GM19035 (cell line): ENCODE data around the gene PGAP3.
"Not testable (repeated sequence)": the region's sequence is repeated elsewhere in the genome, so short reads cannot be mapped to it uniquely, and the experiment has no call there.

Experiments used
- ATAC-seq: cut with Tn5 transposase; IDR thresholded peaks from one replicate; pipeline ENCODE4 v1.9.1; 2021; ENCODE audit not compliant: unreplicated experiment

The PGAP3 gene

DNA sequence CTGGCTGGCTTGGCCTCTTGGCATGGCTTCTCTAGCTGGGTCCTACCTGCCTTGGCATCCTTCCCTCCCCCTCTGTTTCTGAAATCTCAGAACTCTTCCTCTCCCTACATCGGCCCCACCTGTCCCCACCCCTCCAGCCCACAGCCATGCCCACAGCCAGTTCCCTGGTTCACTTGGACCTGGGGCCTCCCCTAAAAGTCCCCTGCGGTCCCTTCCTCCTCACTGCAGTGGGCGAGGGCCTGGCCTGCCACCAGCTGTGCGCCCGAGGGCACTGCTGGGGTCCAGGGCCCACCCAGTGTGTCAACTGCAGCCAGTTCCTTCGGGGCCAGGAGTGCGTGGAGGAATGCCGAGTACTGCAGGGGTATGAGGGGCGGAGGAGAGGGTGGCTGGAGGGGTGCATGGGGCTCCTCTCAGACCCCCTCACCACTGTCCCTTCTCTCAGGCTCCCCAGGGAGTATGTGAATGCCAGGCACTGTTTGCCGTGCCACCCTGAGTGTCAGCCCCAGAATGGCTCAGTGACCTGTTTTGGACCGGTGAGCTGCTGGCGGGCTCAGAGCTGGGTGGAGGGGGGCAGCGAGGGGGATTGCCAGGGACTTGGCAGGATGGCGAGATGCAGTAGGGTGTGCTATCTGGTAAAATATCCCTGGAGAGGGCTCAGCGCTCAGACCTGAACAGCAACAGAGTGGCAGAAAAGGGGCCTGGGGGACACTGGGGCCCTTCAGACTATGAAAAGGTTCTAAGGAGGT is 28.4 kb upstream of the PGAP3 start:
- ATAC-seq, result no peak

- no peak for ATAC-seq
Observed at GRCh38 chr17:39715375-39716072, 27.7 kb upstream of the PGAP3 start.

DNA sequence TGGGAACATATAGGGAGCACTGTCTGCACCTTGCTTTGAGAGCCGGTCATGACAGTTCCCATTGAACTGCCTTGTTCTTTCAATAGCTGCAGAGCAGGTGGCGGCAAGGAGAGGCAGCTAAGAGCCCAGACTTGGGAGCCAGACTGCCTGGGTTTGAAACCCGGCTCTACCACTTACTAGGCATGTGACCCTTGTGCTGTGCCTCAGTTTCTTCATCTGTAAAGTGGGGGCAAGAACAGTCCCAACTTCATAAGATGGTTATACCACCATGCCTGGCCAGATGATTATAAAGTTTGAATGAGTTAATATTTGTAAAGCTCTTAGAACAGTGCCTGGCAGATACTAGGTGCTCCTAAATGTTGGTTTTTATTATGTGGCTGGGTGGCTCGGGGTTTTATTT is 26.4 kb upstream of the PGAP3 start:
- ATAC-seq, result no peak

DNA sequence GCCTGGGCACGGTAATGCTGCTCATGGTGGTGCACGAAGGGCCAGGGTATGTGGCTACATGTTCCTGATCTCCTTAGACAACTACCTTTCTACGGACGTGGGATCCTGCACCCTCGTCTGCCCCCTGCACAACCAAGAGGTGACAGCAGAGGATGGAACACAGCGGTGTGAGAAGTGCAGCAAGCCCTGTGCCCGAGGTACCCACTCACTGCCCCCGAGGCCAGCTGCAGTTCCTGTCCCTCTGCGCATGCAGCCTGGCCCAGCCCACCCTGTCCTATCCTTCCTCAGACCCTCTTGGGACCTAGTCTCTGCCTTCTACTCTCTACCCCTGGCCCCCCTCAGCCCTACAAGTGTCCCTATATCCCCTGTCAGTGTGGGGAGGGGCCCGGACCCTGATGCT is 24.0 kb upstream of the PGAP3 start:
- ATAC-seq, result no peak

GRCh38 chr17:39711071-39711470 is 23.2 kb upstream of the PGAP3 start:
- ATAC-seq, result not testable (repeated sequence)

GRCh38 chr17:39709998-39710964 is 22.4 kb upstream of the PGAP3 start:
- ATAC-seq, result no peak

DNA sequence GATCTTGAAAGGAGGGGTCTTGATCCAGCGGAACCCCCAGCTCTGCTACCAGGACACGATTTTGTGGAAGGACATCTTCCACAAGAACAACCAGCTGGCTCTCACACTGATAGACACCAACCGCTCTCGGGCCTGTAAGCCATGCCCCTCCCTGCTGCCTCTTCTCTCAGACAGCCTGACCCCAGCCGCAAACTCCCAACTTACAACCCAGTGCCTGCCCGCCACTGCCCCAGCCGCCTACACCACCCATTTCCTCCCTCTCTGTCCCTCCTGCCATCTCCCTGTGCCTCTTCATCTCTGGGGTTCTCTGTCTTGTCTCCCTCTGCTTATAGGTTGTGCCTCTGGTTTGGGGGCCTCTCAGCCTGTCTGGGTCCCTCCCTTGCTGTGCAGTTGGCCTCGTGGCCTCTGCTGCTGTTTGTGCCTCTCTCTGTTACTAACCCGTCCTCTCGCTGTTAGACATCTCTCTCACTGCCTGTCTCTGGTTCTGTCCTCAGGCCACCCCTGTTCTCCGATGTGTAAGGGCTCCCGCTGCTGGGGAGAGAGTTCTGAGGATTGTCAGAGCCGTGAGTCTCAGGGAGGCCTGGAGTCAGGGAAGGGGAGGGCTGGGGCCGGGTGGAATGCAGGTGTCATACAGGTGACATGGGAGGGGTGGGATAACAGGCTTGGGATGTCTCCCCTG is 21.6 kb upstream of the PGAP3 start:
- ATAC-seq, result no peak

DNA sequence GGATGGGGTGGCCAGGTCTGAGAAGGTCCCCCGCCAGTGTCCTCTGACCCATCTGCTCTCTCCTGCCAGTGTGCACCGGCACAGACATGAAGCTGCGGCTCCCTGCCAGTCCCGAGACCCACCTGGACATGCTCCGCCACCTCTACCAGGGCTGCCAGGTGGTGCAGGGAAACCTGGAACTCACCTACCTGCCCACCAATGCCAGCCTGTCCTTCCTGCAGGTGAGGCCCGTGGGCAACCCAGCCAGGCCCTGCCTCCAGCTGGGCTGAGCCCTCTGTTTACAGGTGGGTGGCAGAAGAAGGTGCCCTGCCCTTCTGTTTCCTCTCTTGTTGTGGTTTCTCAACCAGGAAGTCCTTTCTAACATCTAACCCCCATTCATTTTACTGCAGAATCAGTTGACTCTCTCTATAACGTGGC is 19.1 kb upstream of the PGAP3 start:
- ATAC-seq, result no peak

GRCh38 chr17:39706383-39706782 is 18.5 kb upstream of the PGAP3 start:
- no peak for ATAC-seq

DNA sequence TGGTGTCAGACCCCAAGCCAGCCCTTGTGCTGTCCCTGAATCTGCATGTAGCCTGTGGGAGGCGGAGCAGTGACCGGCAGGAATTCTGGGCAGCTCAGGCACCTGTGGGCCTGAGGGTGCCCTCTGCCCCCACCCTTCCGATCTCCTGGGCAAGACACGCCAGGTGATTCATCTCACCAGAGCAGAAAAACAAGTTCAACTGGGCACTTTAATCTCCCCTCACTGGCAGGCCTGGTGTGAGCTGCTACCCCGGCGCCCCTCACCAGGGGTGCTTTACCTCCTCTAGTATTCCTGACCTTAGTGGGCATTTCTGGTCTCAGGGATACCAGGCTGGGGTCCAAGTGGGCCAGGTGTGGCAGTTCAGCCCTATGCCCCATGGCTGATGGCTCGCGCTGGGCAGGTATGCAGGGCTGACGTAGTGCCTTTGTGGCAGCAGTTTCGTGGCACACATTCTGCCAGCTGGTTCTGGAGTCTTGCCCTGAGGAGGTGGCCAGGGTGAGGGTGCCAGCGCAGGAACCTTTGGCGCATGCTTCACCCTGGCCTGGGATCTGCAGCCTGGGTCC is 18.0 kb upstream of the PGAP3 start:
- no peak for ATAC-seq

DNA sequence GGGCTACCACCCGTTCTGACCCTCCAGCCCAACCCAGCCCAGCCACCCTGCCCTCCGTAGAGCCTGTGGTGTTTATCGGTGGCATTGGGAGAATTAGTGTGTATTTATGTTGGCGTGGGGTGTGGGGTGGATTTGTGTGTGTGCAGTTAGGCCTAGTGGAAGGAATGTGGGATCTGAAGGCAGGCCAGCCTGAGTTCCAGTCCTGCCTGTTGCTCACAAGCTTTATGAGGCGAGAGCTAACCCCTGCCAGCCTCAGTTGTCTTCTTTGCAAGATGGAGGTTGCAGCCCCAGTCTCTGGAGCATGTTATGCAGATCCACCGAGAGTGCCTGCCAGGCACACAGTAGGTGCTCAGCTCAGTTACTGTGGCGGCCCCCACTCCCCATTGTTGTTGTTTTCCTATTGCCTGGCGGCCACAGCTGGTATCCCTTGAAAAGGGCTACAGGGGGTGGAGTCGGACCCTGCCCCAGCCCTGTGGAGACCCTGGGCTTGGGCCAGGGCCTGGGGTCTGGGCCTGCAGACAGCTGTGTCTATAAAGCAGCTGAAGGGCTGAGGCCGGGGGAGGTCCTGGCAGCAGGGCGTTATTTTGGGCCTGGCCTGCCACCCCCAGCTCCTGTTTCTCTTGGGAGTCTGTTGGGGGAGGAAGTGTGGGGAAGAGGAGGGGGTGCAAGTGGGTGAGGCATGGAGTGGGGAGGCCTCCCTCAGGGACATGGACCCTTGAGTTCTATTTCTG is 17.1 kb upstream of the PGAP3 start:
- ATAC-seq, result no peak

- no peak for ATAC-seq
Observed at GRCh38 chr17:39703913-39704312, 16.1 kb upstream of the PGAP3 start.

DNA sequence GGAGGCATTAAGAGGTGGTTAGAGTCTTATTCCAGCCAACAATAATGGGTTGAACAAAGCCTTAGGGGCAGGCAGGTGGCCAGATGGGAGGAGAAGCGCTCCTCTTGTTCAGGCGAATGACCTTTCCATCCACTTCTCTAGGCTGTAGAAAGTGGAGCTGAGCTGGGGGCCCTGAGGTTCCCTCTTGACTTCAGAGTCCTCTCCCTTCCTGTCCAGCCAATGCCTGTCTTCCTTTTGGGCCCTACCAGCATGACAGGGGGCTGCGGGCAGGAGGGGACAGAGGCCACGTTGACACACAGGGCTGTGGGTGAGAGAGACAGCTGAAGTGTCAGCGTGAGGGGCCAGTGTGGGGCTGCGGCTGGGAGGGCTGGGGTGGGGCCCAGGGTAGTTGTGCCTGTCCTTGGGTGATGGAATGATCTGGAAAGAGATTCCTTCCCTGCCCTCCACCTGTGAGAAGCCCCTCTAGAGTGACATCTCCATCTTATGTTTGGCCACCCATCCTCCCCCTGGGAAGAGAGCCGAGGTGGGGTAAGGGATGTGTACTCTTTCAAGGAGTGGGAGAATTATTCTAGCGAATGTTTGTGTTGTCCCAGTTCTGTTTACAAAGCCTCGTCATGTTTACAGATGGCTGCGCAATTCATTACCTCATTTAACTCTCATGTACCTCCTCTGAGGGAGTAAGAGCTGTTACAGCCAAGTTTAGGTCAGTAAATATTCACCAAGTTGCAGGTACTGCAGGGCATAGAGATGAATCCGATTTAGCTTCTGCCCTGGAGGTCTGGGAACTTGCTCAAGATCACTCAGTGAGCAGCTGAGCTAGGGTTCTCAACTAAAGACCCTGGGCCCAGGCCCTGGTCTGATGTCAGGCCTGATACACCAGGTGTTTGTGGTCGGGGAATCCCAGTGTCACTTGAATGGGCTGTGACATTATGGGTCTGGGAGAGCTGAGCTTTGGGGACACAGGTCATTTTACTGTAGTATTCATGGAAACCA is 15.3 kb upstream of the PGAP3 start:
- ATAC-seq, result no peak

GRCh38 chr17:39701784-39702422 is 14.0 kb upstream of the PGAP3 start:
- ATAC-seq, result no peak

- no peak for ATAC-seq
Observed at GRCh38 chr17:39701012-39701783, 13.3 kb upstream of the PGAP3 start.

DNA sequence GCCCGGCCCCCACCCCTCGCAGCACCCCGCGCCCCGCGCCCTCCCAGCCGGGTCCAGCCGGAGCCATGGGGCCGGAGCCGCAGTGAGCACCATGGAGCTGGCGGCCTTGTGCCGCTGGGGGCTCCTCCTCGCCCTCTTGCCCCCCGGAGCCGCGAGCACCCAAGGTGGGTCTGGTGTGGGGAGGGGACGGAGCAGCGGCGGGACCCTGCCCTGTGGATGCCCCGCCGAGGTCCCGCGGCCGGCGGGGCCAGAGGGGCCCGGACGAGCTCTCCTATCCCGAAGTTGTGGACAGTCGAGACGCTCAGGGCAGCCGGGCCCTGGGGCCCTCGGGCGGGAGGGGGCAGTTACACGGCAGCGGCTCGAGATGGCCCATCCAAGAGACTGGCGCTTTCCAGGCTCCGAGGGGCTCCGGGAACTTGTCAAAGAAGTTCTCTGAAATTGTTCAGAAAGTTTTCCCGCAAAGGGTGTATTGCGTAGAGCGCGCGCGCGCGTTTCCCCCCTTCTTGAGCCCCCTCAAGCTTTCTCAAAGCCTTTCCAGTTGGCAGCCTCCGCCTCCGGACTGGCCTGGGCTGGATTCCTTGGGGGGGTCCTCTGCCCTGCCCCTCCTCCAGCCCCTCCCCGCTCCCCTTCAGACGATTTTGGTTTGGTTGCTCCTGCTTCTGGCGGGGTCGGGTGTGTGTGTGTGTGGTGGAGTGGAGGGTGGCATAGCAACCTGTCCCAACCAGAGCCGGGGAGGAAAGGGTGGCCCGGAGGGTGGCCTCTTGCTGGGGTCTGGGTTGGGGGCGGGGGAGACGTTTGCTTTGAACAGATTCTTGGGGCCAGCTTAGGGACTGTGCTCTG is 12.5 kb upstream of the PGAP3 start:
- no peak for ATAC-seq

DNA sequence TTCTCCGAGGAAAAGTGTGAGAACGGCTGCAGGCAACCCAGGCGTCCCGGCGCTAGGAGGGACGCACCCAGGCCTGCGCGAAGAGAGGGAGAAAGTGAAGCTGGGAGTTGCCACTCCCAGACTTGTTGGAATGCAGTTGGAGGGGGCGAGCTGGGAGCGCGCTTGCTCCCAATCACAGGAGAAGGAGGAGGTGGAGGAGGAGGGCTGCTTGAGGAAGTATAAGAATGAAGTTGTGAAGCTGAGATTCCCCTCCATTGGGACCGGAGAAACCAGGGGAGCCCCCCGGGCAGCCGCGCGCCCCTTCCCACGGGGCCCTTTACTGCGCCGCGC is 11.9 kb upstream of the PGAP3 start, which contains the start of gene ERBB2:
ERBB2 (plus strand) TSS at position 247 of the 330 bp plus-strand sequence. CDS start 175 bp downstream, outside the sequence.
- no peak for ATAC-seq
